GM13977 (cell line): Measurements from ENCODE around the gene KHDRBS1.
"Not testable (repeated sequence)": the region's sequence is repeated elsewhere in the genome, so short reads cannot be mapped to it uniquely, and the experiment has no call there.

Experiments used
- DNase-seq: peaks from one replicate; pipeline ENCODE4 v3.0.0; 2012; ENCODE audit warnings: low spot score
- in situ Hi-C: fragments of 300-500 bp; cut with MboI; formaldehyde crosslinking; loops from one replicate; pipeline ENCODE4 v1.12.0; 2022; ENCODE audit warnings: low sequenced_read_pairs, low pct_unique_long_range_greater_than_20kb, mixed read lengths, inconsistent platforms; ENCODE audit not compliant: unreplicated experiment
- TF ChIP-seq, protein P1 (sequence below): IDR thresholded peaks from 2 replicates; pipeline ENCODE4 v1.5.1; 2012; ENCODE audit warnings: mild to moderate bottlenecking, control low read depth; ENCODE audit not compliant: insufficient read depth; ENCODE audit errors: extremely low read depth, missing control alignments

The KHDRBS1 gene

DNA sequence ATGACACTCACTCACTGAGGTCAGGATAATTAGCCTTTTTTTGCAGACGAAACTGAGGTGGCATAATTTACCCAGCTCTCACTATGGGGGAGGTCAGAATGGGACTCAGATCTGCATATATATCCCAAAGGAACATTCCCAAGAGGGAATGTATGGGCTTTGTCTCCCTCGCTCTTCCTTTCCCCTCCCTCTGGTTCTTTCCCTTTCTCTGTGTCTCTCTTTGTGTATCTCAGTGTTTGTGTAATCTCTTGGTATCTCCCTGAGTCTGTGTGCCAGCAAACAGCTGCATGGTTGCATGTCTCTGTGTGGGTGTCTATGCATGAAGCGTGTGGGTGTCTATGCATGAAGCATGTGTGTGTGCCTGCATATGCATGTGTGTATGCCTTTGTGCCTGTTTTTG is 63.8 kb downstream of the KHDRBS1 start:
- no peak for DNase-seq
- in situ Hi-C loops: no loop called here
- TF ChIP-seq, protein P1, sequence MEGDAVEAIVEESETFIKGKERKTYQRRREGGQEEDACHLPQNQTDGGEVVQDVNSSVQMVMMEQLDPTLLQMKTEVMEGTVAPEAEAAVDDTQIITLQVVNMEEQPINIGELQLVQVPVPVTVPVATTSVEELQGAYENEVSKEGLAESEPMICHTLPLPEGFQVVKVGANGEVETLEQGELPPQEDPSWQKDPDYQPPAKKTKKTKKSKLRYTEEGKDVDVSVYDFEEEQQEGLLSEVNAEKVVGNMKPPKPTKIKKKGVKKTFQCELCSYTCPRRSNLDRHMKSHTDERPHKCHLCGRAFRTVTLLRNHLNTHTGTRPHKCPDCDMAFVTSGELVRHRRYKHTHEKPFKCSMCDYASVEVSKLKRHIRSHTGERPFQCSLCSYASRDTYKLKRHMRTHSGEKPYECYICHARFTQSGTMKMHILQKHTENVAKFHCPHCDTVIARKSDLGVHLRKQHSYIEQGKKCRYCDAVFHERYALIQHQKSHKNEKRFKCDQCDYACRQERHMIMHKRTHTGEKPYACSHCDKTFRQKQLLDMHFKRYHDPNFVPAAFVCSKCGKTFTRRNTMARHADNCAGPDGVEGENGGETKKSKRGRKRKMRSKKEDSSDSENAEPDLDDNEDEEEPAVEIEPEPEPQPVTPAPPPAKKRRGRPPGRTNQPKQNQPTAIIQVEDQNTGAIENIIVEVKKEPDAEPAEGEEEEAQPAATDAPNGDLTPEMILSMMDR: no peak

DNA sequence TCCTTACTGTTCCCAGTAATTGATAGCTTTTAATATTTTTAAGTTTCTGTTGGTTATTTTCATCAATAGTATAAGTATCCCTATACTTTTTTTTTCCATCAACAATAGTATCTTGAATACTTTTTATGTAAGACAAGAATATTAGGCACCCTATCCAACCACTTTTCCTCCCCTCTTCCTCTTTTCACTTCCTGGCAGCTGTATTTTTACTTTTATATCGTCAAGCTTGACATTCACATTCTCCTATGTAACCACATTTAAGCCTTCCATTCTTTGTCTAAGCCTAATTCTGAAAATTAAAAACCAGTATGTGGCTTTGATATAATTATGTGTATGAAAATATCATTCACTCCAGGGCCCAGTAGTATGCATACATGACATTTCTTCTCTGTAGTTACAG is 68.4 kb downstream of the KHDRBS1 start:
- DNase-seq: no peak
- TF ChIP-seq, protein P1: no peak
- in situ Hi-C loops: no loop called here

DNA sequence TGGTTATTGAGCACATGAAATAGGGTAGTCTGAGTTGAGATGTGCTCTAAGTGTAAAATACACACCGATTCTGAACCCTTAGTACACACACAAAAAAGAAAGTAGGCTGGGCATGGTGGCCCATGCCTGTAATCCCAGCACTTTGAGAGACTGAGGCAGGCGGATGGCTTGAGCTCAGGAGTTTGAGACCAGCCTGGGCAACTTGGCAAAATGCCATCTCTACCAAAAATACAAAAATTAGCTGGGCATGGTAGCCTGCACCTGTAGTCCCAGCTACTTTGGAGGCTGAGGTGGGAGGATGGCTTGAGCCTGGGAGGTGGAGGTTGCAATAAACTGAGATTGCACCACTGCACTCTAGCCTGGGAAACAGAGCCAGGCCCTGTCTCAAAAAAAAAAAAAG is 72.7 kb downstream of the KHDRBS1 start:
- in situ Hi-C loops, DNase-seq: not testable (repeated sequence)

DNA sequence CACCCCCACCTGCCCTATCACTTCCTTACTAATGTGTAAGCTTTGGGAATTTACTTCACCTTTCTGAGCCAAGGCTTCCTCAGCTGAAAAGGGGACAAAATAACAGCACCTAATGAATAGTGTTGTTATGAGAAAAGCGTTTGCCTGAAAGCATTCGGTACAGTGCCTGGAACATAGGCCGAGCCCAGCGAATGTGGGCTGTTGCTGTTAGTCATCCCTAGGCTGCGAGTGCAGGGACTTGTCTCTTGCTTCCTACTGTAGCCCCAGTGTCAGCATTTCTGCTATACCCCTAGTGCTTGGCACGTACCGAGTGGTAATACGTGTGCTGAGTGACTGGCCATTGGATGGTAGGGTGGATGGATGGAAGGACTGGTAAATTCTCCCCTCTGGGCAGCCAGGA is 77.5 kb downstream of the KHDRBS1 start:
- TF ChIP-seq, protein P1: no peak
- no peak for DNase-seq
- in situ Hi-C loops: no loop called here

DNA sequence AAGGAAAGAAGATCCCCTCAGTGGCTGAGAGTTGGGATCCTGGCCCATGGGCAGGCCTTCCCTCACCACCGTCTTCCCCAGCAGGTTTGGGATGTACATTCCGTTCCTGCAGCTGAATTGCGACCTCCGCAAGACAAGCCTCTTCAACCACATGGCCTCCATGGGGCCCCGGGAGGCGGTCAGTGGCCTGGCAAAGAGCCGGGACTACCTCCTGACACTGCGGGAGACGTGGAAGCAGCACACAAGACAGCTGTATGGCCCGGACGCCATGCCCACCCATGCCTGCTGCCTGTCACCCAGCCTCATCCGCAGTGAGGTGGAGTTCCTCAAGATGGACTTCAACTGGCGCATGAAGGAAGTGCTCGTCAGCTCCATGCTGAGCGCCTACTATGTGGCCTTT is 77.9 kb downstream of the KHDRBS1 start:
- no peak for DNase-seq
- in situ Hi-C loops: no loop called here
- TF ChIP-seq, protein P1: no peak
